Adrenal gland (tissue), 12 donors: ENCODE data around the gene ABCD2. TPM values are rescaled to one million over a fixed set of nuclear protein-coding genes. Genes with fewer than 3 reads are reported as not detected.
"Not testable (repeated sequence)": the region's sequence is repeated elsewhere in the genome, so short reads cannot be mapped to it uniquely, and the experiment has no call there.

ENCODE experiments used
- DNase-seq, 7 donors: peaks; one replicate each; pipeline ENCODE4 v3.0.0-alpha.2; 2019 to 2020
- H3K27ac ChIP-seq, 5 donors: fragments of 200-600 bp; sonication (generic) in 4 of 5; 1 replicate in 3 of 5; 2 replicates in 2 of 5; pipeline versions ENCODE4 v1.5.1 to v1.8.0; 2016 to 2020; ENCODE audit warnings: mild to moderate bottlenecking in 1 of 5
- H3K27me3 ChIP-seq: fragments of 200-600 bp; 2 replicates; pipeline ENCODE4 v1.8.0; 2021
- H3K36me3 ChIP-seq, 2 donors: fragments of 200-600 bp; replicated peaks in 1 of 2; 1 replicate in 1 of 2; 2 replicates in 1 of 2; pipeline versions ENCODE4 v1.5.1 to v1.8.0; 2018 to 2022
- H3K4me1 ChIP-seq, 2 donors: fragments of 200-600 bp; replicated peaks in 1 of 2; 1 replicate in 1 of 2; 2 replicates in 1 of 2; pipeline versions ENCODE4 v1.5.1 to v1.8.0; 2018 to 2021
- H3K4me3 ChIP-seq, 4 donors: fragments of 200-600 bp; sonication (generic) in 3 of 4; one replicate each; pipeline ENCODE4 v1.5.1; 2016 to 2018
- H3K9me3 ChIP-seq, 3 donors: fragments of 200-600 bp; sonication (generic) in 1 of 3; replicated peaks in 1 of 3; 1 replicate in 2 of 3; 2 replicates in 1 of 3; pipeline versions ENCODE4 v1.5.1 to v1.8.0; 2016 to 2021
- POLR2A ChIP-seq, 2 donors: fragments of 450-650 bp; IDR thresholded peaks; one replicate each; pipeline ENCODE4 v1.6.1; 2017; ENCODE audit warnings: antibody characterized with exemption in 2 of 2, mild to moderate bottlenecking in 2 of 2, moderate library complexity in 1 of 2
- WGBS, 4 donors: extraction: QIAGEN DNeasy Blood & Tissue Kit in 2 of 4; methylation state at CpG; one replicate each; pipeline versions ENCODE4 v1.1.5 to v1.1.7; 2013 to 2017; 5-methylcytosine and 5-hydroxymethylcytosine counted together
- intact Hi-C, 2 donors: fragments of 100-400 bp; cut with DNase I; formaldehyde crosslinking; loops; one replicate each; pipeline versions ENCODE4 v1.14.1 to v1.15.0; 2022 to 2023
- polyA plus RNA-seq, 3 donors: library from polyadenylated mRNA; stranded (reverse); fragments of 200-250 nt in 2 of 3; fragments of 350-450 nt in 1 of 3; fragmentation: Illumina TruSeq in 1 of 3; extraction: RNeasy Lipid Tissue Mini Kit (QIAGEN cat#74804) in 1 of 3; gene quantifications; one replicate each; pipeline ENCODE4 v1.2.3, GENCODE V29; 2013 to 2014
- total RNA-seq, 9 donors: library from RNA; depleted of rRNA in 4 of 9; stranded (reverse); fragments of >200 nt in 4 of 9; fragments of 120-200 nt in 1 of 9; fragmentation: NEBNext Ultra II Directional in 1 of 9; extraction: Animal tissue kit (Norgen Biotek cat#: 25700) in 1 of 9; gene quantifications; one replicate each; pipeline versions ENCODE4 v1.1.0 to v1.2.4, GENCODE V29; 2013 to 2023
- TF ChIP-seq, protein P1 (sequence below), 6 experiments: fragments of 450-650 bp in 4 of 6; fragments of 200-600 bp in 2 of 6; sonication (generic) in 1 of 6; IDR thresholded peaks; 1 replicate in 5 of 6; 2 replicates in 1 of 6; pipeline versions ENCODE4 v1.5.1 to v1.8.0; 2016 to 2021; ENCODE audit warnings: antibody characterized with exemption in 6 of 6, mild to moderate bottlenecking in 2 of 6, moderate library complexity in 1 of 6
- donor health status: healthy with polysubstance abuse.
- donor health status: Bipolar disorder and iron deficiency.
- donor health status: DM: yes; HTN: yes; CAD: no.
- donor health status: DM: no; HTN: no; CAD: no.
- donor health status: DM: no; HTN: no; CAD: no.
- donor health status: DM: yes; HTN: yes; CAD: no.

Gene ABCD2
- total and polyA plus RNA-seq, 12 donors, result 0.40 to 3.5 (median 0.94) TPM

DNA sequence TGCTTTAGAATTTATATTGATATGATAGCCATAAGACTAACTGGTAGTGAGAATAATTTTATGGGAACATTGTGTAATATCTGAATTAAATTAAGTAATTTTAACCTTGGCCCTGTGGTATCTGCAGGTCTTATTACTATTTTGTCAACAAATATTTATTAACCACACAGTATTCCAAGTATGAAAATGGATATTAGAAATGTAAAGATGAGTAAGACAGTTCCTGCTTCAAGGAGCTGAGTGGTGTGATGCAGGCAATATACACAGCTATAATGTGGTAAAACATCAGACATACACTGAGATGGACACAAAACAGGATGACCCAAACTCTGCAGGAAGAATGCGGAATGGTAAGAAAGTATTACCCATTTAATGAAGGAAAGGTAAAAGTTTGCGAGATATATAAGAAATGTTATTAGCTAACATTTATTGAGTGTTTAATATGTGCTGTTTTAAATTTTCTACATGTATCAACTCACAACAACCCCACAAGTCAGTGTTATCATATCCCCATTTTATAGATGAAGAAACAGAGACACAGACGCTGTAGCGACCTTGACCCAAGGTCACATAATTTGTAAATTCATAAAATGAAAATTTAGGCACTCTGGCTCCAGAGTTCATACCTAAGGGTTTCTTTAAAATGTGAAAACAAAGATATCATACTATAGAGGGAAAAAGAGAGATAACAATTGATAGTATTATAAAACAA lies 12.7 kb downstream of the ABCD2 start:
- no peaks in the 10 kb centered on the region for H3K9me3 ChIP-seq
- intact Hi-C loops, result no loop called here
- no peaks in the 10 kb centered on the region for H3K27me3 ChIP-seq
- 70 to 88% (median 78%) methylated on average over 4 of the region's 4 CpGs for WGBS, 4 donors
- peaks cover 0 to 3% of the 10 kb centered on the region in 2 donors for H3K36me3 ChIP-seq
- DNase-seq, result no peak
- TF ChIP-seq, protein P1, sequence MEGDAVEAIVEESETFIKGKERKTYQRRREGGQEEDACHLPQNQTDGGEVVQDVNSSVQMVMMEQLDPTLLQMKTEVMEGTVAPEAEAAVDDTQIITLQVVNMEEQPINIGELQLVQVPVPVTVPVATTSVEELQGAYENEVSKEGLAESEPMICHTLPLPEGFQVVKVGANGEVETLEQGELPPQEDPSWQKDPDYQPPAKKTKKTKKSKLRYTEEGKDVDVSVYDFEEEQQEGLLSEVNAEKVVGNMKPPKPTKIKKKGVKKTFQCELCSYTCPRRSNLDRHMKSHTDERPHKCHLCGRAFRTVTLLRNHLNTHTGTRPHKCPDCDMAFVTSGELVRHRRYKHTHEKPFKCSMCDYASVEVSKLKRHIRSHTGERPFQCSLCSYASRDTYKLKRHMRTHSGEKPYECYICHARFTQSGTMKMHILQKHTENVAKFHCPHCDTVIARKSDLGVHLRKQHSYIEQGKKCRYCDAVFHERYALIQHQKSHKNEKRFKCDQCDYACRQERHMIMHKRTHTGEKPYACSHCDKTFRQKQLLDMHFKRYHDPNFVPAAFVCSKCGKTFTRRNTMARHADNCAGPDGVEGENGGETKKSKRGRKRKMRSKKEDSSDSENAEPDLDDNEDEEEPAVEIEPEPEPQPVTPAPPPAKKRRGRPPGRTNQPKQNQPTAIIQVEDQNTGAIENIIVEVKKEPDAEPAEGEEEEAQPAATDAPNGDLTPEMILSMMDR (IDR thresholded peaks at IDR 0.05), result no peak
- TF ChIP-seq POLR2A (IDR thresholded peaks at IDR 0.05), result no peak
- H3K4me1 ChIP-seq, result no peaks in the 10 kb centered on the region
- no peak overlapping the region for H3K27ac ChIP-seq
- H3K4me3 ChIP-seq, result no peak overlapping the region

DNA sequence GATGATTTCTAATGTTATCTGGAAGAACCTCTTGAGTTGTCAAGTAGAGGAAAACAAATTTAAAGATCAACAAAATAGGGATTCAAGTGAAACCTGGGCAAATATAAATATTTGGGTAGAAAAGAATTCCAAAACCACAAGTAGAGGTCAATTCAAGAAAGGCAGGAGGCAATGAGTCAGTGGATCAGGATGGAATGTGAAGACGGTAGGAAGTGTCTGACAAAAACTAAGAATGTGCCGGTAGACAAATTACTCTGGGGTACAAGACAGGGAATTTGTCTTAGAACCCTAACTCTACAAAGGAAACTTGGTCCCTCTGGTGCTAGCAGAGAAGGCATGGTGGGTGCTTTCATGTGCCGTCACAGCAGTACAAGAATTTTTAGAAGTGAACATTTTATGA lies 13.6 kb downstream of the ABCD2 start:
- TF ChIP-seq POLR2A (IDR thresholded peaks at IDR 0.05), result no peak
- TF ChIP-seq, protein P1 (IDR thresholded peaks at IDR 0.05), result no peak
- DNase-seq, result no peak
- no peaks in the 10 kb centered on the region for H3K9me3 ChIP-seq
- H3K36me3 ChIP-seq, result peaks cover 0 to 3% of the 10 kb centered on the region in 2 donors
- H3K4me3 ChIP-seq, result no peak overlapping the region
- 63 to 73% (median 66%) methylated on average over 3 of the region's 3 CpGs for WGBS, 4 donors
- intact Hi-C loops, result no loop called here
- H3K27ac ChIP-seq, result no peak overlapping the region
- H3K4me1 ChIP-seq, result no peaks in the 10 kb centered on the region
- H3K27me3 ChIP-seq, result no peaks in the 10 kb centered on the region

GRCh38 chr12:39605501-39605900 lies 14.1 kb downstream of the ABCD2 start:
- no peak for TF ChIP-seq POLR2A (IDR thresholded peaks at IDR 0.05)
- TF ChIP-seq, protein P1 (IDR thresholded peaks at IDR 0.05), result no peak
- Histone ChIP-seq H3K27ac (no peak overlapping the region), H3K36me3 (peaks cover 0 to 3% of the 10 kb centered on the region in 2 donors), H3K27me3 (no peaks in the 10 kb centered on the region), H3K4me1 (no peaks in the 10 kb centered on the region), H3K4me3 (no peak overlapping the region), H3K9me3 (no peaks in the 10 kb centered on the region)
- 88 to 100% (median 96%) methylated on average over 1 of the region's 1 CpG for WGBS, 4 donors
- intact Hi-C loops, result no loop called here
- no peak for DNase-seq

DNA sequence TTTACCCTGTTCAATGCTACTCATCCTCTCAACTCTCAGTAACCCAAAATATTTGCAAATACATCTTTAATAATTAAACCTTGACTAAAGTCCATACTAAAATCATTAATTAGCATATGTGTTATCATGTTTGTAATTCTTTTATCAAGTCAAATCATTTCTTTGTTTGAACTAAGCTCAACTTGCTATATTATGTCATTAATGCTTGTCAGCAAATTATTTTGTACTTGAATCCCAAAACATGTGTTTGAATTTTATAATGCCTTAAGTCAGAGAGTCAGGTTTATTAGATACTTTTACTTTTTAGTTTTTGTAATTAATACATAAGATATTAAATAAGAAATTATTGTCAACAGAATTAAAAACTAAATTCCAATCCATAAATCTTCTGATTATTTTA lies 16.5 kb downstream of the ABCD2 start:
- Histone ChIP-seq H3K9me3 (no peaks in the 10 kb centered on the region), H3K27ac (no peak overlapping the region), H3K27me3 (no peaks in the 10 kb centered on the region), H3K36me3 (peaks cover 0 to 3% of the 10 kb centered on the region in 2 donors), H3K4me1 (no peaks in the 10 kb centered on the region), H3K4me3 (no peak overlapping the region)
- no peak for DNase-seq
- intact Hi-C loops, result no loop called here
- TF ChIP-seq POLR2A (IDR thresholded peaks at IDR 0.05), result no peak
- TF ChIP-seq, protein P1 (IDR thresholded peaks at IDR 0.05), result no peak

DNA sequence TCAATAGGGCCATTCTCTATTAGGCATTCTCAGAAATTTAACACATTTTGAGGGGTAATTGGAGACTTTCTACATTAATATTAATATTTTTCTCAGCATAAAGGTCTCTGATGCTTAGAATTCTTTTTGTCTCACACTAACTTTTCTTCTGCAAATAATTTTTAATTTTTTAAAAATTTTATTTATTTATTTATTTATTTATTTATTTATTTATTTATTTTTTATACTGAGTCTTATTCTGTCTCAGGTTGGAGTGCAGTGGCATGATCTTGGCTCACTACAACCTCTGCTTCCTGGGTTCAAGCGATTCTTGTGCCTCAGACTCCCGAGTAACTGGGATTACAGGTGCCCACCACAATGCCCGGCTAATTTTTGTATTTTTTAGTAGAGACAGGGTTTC lies 17.7 kb downstream of the ABCD2 start:
- intact Hi-C loops, result not testable (repeated sequence)

More for the DNA sequence above, 17.7 kb downstream of the ABCD2 start:
- not testable (repeated sequence) for DNase-seq, H3K9me3 ChIP-seq, H3K27me3 ChIP-seq, H3K36me3 ChIP-seq, H3K4me1 ChIP-seq, H3K27ac ChIP-seq, H3K4me3 ChIP-seq
- WGBS, 4 donors, result 92 to 97% (median 93%) methylated on average over 3 of the region's 3 CpGs
